ENCODE measurements around the gene CUBN. TPM values are rescaled to one million over a fixed set of nuclear protein-coding genes. Genes with fewer than 3 reads are reported as not detected.

Gene CUBN
- total and polyA plus RNA-seq, 9 of the 15 experiments (the other 6 are each of a cell fraction or from before 2014, with no cell fraction given): 0.04 to 0.33 (median 0.09) TPM

- TF ChIP-seq POLR2B (IDR thresholded peaks at IDR 0.05; ENCODE audit: low read depth, partially characterized antibody) (no peak), STAG1 (CRISPR knock-in tag; IDR thresholded peaks at IDR 0.05; ENCODE audit: borderline replicate concordance) (no peak), GABPB1 (CRISPR knock-in tag; IDR thresholded peaks at IDR 0.05) (no peak), THRB (CRISPR knock-in tag; conservative IDR thresholded peaks at IDR 0.05) (no peak), ZNF274 (IDR thresholded peaks at IDR 0.05; ENCODE audit: borderline replicate concordance, low read depth, low read length) (no peak), ZNF699 (CRISPR knock-in tag; IDR thresholded peaks at IDR 0.05; ENCODE audit: insufficient replicate concordance) (no peak), ZNF507 (tag; conservative IDR thresholded peaks at IDR 0.05) (no peak), CBX8 (IDR thresholded peaks at IDR 0.05; ENCODE audit: borderline replicate concordance, extremely low read depth, low read depth, low read length, poor library complexity, severe bottlenecking) (no peak), DDX20 (tag; IDR thresholded peaks at IDR 0.05; ENCODE audit: low read depth) (no peak), HMGN3 (IDR thresholded peaks at IDR 0.05; ENCODE audit: borderline replicate concordance, extremely low read depth, insufficient read length, low read depth, low read length) (no peak), SFPQ (IDR thresholded peaks at IDR 0.05; ENCODE audit: low read depth, low read length) (no peak), ZC3H4 (CRISPR knock-in tag; IDR thresholded peaks at IDR 0.05; ENCODE audit: borderline replicate concordance) (no peak), FOXA3 (CRISPR knock-in tag; conservative IDR thresholded peaks at IDR 0.05 in 1 of 2, IDR thresholded peaks at IDR 0.05 in 1 of 2) (no peak), ZNF263 (CRISPR knock-in tag; IDR thresholded peaks at IDR 0.05; ENCODE audit: borderline replicate concordance) (no peak), E2F6 (IDR thresholded peaks at IDR 0.05; ENCODE audit: borderline replicate concordance in 1 of 2, extremely low read depth in 1 of 2, insufficient read depth in 1 of 2, insufficient read length in 1 of 2, low read depth in 1 of 2, low read length in 1 of 2, poor library complexity in 1 of 2, severe bottlenecking in 1 of 2) (no peak)
These were observed 13.4 kb downstream of the CUBN start (continued) for GRCh38 chr10:17116193-17116592.

All from K562 (cell line).